Heart left ventricle (tissue), 16 donors: ENCODE results near the gene SLC9A9. TPM values are rescaled to one million over a fixed set of nuclear protein-coding genes. Genes with fewer than 3 reads are reported as not detected.

Experiments used
- ATAC-seq, 4 donors: fragments of 200-7000 bp; cut with Tn5 transposase; one replicate each; pipeline ENCODE4 v1.9.1; 2020 to 2022; ENCODE audit warnings: moderate library complexity in 4 of 4, mild to moderate bottlenecking in 3 of 4, moderate number of reproducible peaks in 1 of 4
- DNase-seq, 5 donors: peaks; one replicate each; pipeline ENCODE4 v3.0.0-alpha.2; 2020
- H3K27ac ChIP-seq, 12 donors: fragments of 200-600 bp; sonication (generic) in 4 of 12; one replicate each; pipeline versions ENCODE4 v1.5.0 to v1.8.0; 2016 to 2022; ENCODE audit warnings: mild to moderate bottlenecking in 2 of 12
- H3K27me3 ChIP-seq, 9 donors: fragments of 200-600 bp; sonication (generic) in 2 of 9; one replicate each; pipeline versions ENCODE4 v1.5.1 to v1.8.0; 2016 to 2022; ENCODE audit warnings: mild to moderate bottlenecking in 3 of 9
- H3K36me3 ChIP-seq, 9 donors: fragments of 200-600 bp; sonication (generic) in 2 of 9; one replicate each; pipeline versions ENCODE4 v1.5.0 to v1.8.0; 2018 to 2022; ENCODE audit warnings: mild to moderate bottlenecking in 2 of 9
- H3K4me1 ChIP-seq, 12 donors: fragments of 200-600 bp; sonication (generic) in 4 of 12; one replicate each; pipeline versions ENCODE4 v1.5.0 to v1.8.0; 2016 to 2022; ENCODE audit warnings: mild to moderate bottlenecking in 3 of 12
- H3K4me3 ChIP-seq, 12 donors: fragments of 200-600 bp; sonication (generic) in 4 of 12; one replicate each; pipeline versions ENCODE4 v1.5.0 to v1.8.0; 2017 to 2022; ENCODE audit warnings: mild to moderate bottlenecking in 9 of 12, moderate library complexity in 4 of 12
- H3K9me3 ChIP-seq, 12 donors: fragments of 200-600 bp; sonication (generic) in 4 of 12; one replicate each; pipeline versions ENCODE4 v1.5.0 to v1.8.0; 2016 to 2022; ENCODE audit warnings: mild to moderate bottlenecking in 1 of 12
- POLR2A ChIP-seq, 2 donors: fragments of 450-650 bp; IDR thresholded peaks; one replicate each; pipeline ENCODE4 v1.6.1; 2017; ENCODE audit warnings: antibody characterized with exemption in 2 of 2, mild to moderate bottlenecking in 2 of 2, moderate library complexity in 2 of 2
- WGBS, 4 donors: extraction: QIAGEN DNeasy Blood & Tissue Kit in 2 of 4; methylation state at CpG; one replicate each; pipeline versions ENCODE4 v1.1.5 to v1.1.7; 2013 to 2018; 5-methylcytosine and 5-hydroxymethylcytosine counted together
- intact Hi-C, 10 donors: fragments of 100-400 bp; cut with DNase I; formaldehyde crosslinking; loops; one replicate each; pipeline versions ENCODE4 v1.11.1 to v1.14.2; 2022
- polyA plus RNA-seq, 2 donors: library from polyadenylated mRNA; stranded (reverse); fragments of 200-250 nt; gene quantifications; one replicate each; pipeline ENCODE4 v1.2.3, GENCODE V29; 2013
- total RNA-seq, 9 donors: library from RNA; depleted of rRNA in 2 of 9; stranded (reverse); fragments of >200 nt in 2 of 9; fragmentation: NEBNext Ultra II Directional in 3 of 9; extraction: Animal tissue kit (Norgen Biotek cat#: 25700) in 3 of 9; gene quantifications; one replicate each; pipeline versions ENCODE4 v1.1.0 to v1.2.4, GENCODE V29; 2016 to 2023
- TF ChIP-seq, protein P1 (sequence below), 12 donors: fragments of 200-600 bp; sonication (generic) in 4 of 12; IDR thresholded peaks; one replicate each; pipeline versions ENCODE4 v1.5.0 to v1.8.0; 2018 to 2022; ENCODE audit warnings: antibody characterized with exemption in 12 of 12, mild to moderate bottlenecking in 5 of 12
- donor health status: ischemic (EF 13 %, LVEDD 7.1; RV severe dilation, severe dysfunction).
- donor health status: healthy with polysubstance abuse.
- donor health status: DM: no; HTN: yes; CAD: no.
- donor health status: DM: no; HTN: no; CAD: no.
- donor health status: ischemic (EF 25% LVEDD 6.9; RV normal size, moderate dysfunction).
- donor health status: ischemic (EF 25% LVEDD 5.7; RV mildly dilated, moderate dysfunction).
- donor health status: healthy.
- donor health status: DM: yes; HTN: yes; CAD: no.
- donor health status: ischemic (EF 35%, LVEDD 5.7; RV mildly dilated, moderate dysfunction).
- donor health status: nonischemic (EF 11% LVEDD 7.7; RV severe dilation, severe dysfunction).
- donor health status: DM: yes; HTN: yes; CAD: no.
- donor health status: PGD.
- donor health status: ischemic (EF 29% LVEDD 5.4; RV normal size, mild dysfunction).
- donor health status: nonischemic (EF 23%, LVEDD 6.1; RV moderate dilation, normal function).

Gene SLC9A9
- total and polyA plus RNA-seq, 11 donors: 0.76 to 17.5 (median 3.3) TPM

DNA sequence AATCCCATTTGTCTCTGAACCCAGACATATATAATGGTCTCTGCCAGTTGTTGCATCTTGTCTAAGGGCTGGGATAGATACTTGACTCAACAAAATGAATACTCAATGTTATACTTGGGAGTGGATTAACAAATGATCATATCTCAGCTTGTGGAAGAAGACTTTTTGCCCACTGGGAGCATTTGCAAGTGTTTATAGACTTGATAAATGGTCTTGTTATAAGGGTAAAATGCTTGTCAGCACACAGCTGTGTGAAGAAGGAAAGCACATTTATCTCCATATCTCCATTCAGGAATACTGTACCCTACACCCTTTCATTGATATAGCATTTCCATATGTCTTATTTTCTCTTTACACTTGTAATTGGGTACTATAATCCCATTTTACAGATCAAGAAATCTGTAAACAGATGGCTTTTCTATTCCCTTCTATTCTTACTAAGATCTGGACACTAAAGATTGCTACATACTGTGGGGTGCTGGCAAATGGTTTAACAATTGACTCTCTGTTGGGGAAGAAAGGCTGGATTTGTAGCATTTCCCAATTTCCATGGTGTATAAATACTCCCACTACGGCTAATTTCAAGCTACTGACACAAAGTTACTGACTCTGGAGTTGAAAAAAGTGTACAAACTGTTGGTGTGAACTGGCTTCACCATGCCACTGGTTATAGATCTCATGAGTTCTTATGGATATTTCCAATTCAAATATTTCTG lies 574.1 kb downstream of the SLC9A9 start:
- no peaks in the 10 kb centered on the region for H3K36me3 ChIP-seq
- H3K9me3 ChIP-seq: no peaks in the 10 kb centered on the region
- H3K4me1 ChIP-seq: no peaks in the 10 kb centered on the region
- 38 to 92% (median 82%) methylated on average over 1 of the region's 1 CpG for WGBS, 4 donors
- intact Hi-C loops: no loop called here
- H3K27ac ChIP-seq: no peak overlapping the region
- ATAC-seq: no peak
- H3K4me3 ChIP-seq: no peak overlapping the region
- H3K27me3 ChIP-seq: no peaks in the 10 kb centered on the region
- DNase-seq: no peak
- TF ChIP-seq, protein P1, sequence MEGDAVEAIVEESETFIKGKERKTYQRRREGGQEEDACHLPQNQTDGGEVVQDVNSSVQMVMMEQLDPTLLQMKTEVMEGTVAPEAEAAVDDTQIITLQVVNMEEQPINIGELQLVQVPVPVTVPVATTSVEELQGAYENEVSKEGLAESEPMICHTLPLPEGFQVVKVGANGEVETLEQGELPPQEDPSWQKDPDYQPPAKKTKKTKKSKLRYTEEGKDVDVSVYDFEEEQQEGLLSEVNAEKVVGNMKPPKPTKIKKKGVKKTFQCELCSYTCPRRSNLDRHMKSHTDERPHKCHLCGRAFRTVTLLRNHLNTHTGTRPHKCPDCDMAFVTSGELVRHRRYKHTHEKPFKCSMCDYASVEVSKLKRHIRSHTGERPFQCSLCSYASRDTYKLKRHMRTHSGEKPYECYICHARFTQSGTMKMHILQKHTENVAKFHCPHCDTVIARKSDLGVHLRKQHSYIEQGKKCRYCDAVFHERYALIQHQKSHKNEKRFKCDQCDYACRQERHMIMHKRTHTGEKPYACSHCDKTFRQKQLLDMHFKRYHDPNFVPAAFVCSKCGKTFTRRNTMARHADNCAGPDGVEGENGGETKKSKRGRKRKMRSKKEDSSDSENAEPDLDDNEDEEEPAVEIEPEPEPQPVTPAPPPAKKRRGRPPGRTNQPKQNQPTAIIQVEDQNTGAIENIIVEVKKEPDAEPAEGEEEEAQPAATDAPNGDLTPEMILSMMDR (IDR thresholded peaks at IDR 0.05): no peak
- no peak for TF ChIP-seq POLR2A (IDR thresholded peaks at IDR 0.05)

GRCh38 chr3:143271136-143271535 lies 577.1 kb downstream of the SLC9A9 start:
- WGBS, 4 donors: 93 to 99% (median 98%) methylated on average over 2 of the region's 2 CpGs
- intact Hi-C loops: no loop called here

DNA sequence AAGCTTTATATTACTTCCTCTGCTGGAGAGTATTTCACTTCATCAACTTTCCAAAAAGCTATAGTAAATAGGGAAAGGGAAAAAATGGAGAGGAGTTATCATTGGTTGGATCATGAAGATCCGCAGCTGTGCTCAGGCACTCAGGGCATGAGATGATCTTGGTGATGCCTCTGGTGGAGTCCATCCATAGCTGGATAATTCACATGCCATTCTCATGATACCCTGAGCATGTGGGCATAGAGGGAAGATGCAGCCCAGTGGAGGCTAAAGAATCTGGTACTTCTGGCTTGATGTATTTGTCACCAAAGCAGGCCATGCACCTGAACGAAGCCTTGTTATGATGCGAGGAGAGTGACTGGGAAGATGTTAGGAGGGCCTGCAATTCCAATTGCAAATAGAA lies 578.5 kb downstream of the SLC9A9 start:
- peaks cover 0 to 12% (median 0%) of the 10 kb centered on the region in 9 donors for H3K36me3 ChIP-seq
- no peak overlapping the region for H3K4me3 ChIP-seq
- no peaks in the 10 kb centered on the region for H3K9me3 ChIP-seq
- ATAC-seq (no peak), DNase-seq (no peak)
- intact Hi-C loops: no loop called here
- 90 to 95% (median 93%) methylated on average over 3 of the region's 3 CpGs for WGBS, 4 donors
- peaks cover 0 to 3% (median 0%) of the 10 kb centered on the region in 12 donors for H3K4me1 ChIP-seq
- TF ChIP-seq, protein P1 (IDR thresholded peaks at IDR 0.05): no peak
- TF ChIP-seq POLR2A (IDR thresholded peaks at IDR 0.05): no peak
- H3K27me3 ChIP-seq: no peaks in the 10 kb centered on the region
- no peak overlapping the region for H3K27ac ChIP-seq

More at GRCh38 chr3:143271136-143271535, 577.1 kb downstream of the SLC9A9 start:
- no peak for TF ChIP-seq POLR2A (IDR thresholded peaks at IDR 0.05)
- TF ChIP-seq, protein P1 (IDR thresholded peaks at IDR 0.05): no peak
- DNase-seq (no peak), ATAC-seq (no peak)
- Histone ChIP-seq H3K36me3 (peaks cover 0 to 2% (median 0%) of the 10 kb centered on the region in 9 donors), H3K9me3 (no peaks in the 10 kb centered on the region), H3K4me3 (no peak overlapping the region), H3K4me1 (peaks cover 0 to 3% (median 0%) of the 10 kb centered on the region in 12 donors), H3K27ac (no peak overlapping the region), H3K27me3 (no peaks in the 10 kb centered on the region)

DNA sequence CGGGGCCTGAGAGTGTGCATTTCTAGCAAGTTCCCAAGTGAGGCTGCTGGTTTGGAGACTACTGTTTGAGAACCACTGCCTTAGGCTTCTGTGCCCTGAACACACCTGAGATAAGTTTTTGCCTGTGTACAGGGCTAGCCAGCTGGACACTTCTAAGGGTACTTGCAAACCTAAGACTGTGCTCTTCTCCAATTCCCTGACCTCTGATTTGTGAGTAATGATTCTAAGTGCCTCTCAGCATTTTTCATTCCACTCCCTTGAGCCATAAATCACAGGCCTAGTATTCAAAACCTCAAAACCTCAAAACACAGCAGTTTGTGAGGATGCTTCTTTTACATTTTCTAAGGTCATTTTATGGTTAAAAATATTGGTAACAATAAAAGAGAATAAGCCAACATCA lies 580.3 kb downstream of the SLC9A9 start:
- H3K27ac ChIP-seq: no peak overlapping the region
- WGBS, 4 donors: 78 to 100% (median 98%) methylated on average over 1 of the region's 1 CpG
- intact Hi-C loops: no loop called here
- no peak for ATAC-seq
- TF ChIP-seq, protein P1 (IDR thresholded peaks at IDR 0.05): no peak
- no peak for TF ChIP-seq POLR2A (IDR thresholded peaks at IDR 0.05)
- no peak for DNase-seq
- H3K4me1 ChIP-seq: peaks cover 0 to 3% (median 0%) of the 10 kb centered on the region in 12 donors
- no peaks in the 10 kb centered on the region for H3K9me3 ChIP-seq
- H3K4me3 ChIP-seq: no peak overlapping the region
- H3K27me3 ChIP-seq: no peaks in the 10 kb centered on the region
- peaks cover 0 to 12% (median 0%) of the 10 kb centered on the region in 9 donors for H3K36me3 ChIP-seq
